Mononuclear cell (primary cell): Measurements from ENCODE around the gene ERCC6. TPM values are rescaled to one million over a fixed set of nuclear protein-coding genes. Genes with fewer than 3 reads are reported as not detected.

Experiments
- H3K27me3 ChIP-seq: 2 replicates; pipeline ENCODE4 v1.6.0; 2011; ENCODE audit warnings: low read length, control low read depth; ENCODE audit not compliant: insufficient read depth
- H3K4me1 ChIP-seq: 2 replicates; pipeline ENCODE4 v1.5.1; 2011; ENCODE audit warnings: mild to moderate bottlenecking, low read length, control low read depth; ENCODE audit not compliant: insufficient read depth
- H3K4me3 ChIP-seq: 2 replicates; pipeline ENCODE4 v1.5.1; 2011; ENCODE audit warnings: mild to moderate bottlenecking, low read length, moderate library complexity
- H3K9me3 ChIP-seq: 2 replicates; pipeline ENCODE4 v1.5.1; 2011; ENCODE audit warnings: low read depth, mild to moderate bottlenecking, control low read depth, low read length
- total RNA-seq: library from RNA; depleted of rRNA; stranded (reverse); fragments of >200 nt; gene quantifications from one replicate; pipeline ENCODE4 v1.2.3, GENCODE V29; 2012

ERCC6 gene
- total RNA-seq, 1 donor, result 32.7 TPM

- Histone ChIP-seq H3K27me3 (no peaks in the 10 kb centered on the region), H3K4me3 (no peak overlapping the region), H3K9me3 (no peaks in the 10 kb centered on the region), H3K4me1 (peaks cover 16% of the 10 kb centered on the region)
Observed at GRCh38 chr10:49508249-49508648, 30.7 kb downstream of the ERCC6 start.

- Histone ChIP-seq H3K4me3 (no peak overlapping the region), H3K4me1 (peaks cover 16% of the 10 kb centered on the region), H3K9me3 (no peaks in the 10 kb centered on the region), H3K27me3 (no peaks in the 10 kb centered on the region)
Observed at GRCh38 chr10:49505589-49505988, 33.3 kb downstream of the ERCC6 start.

GRCh38 chr10:49505076-49505475 is 33.8 kb downstream of the ERCC6 start:
- H3K4me1 ChIP-seq, result peaks cover 16% of the 10 kb centered on the region
- no peak overlapping the region for H3K4me3 ChIP-seq
- no peaks in the 10 kb centered on the region for H3K9me3 ChIP-seq
- no peaks in the 10 kb centered on the region for H3K27me3 ChIP-seq

GRCh38 chr10:49504528-49504927 is 34.4 kb downstream of the ERCC6 start:
- Histone ChIP-seq H3K4me3 (no peak overlapping the region), H3K4me1 (peaks cover 16% of the 10 kb centered on the region), H3K27me3 (no peaks in the 10 kb centered on the region), H3K9me3 (no peaks in the 10 kb centered on the region)

- Histone ChIP-seq H3K4me1 (no peaks in the 10 kb centered on the region), H3K9me3 (no peaks in the 10 kb centered on the region), H3K27me3 (no peaks in the 10 kb centered on the region), H3K4me3 (no peak overlapping the region)
Observed at GRCh38 chr10:49502358-49502757, 36.6 kb downstream of the ERCC6 start.

- no peaks in the 10 kb centered on the region for H3K9me3 ChIP-seq
- H3K4me3 ChIP-seq, result no peak overlapping the region
- no peaks in the 10 kb centered on the region for H3K4me1 ChIP-seq
- no peaks in the 10 kb centered on the region for H3K27me3 ChIP-seq
Observed at GRCh38 chr10:49500412-49500811, 38.5 kb downstream of the ERCC6 start.

- Histone ChIP-seq H3K4me1 (no peaks in the 10 kb centered on the region), H3K4me3 (no peak overlapping the region), H3K27me3 (no peaks in the 10 kb centered on the region), H3K9me3 (no peaks in the 10 kb centered on the region)
Observed at GRCh38 chr10:49499305-49499851, 39.5 kb downstream of the ERCC6 start.

GRCh38 chr10:49498425-49498824 is 40.5 kb downstream of the ERCC6 start:
- Histone ChIP-seq H3K4me1 (no peaks in the 10 kb centered on the region), H3K4me3 (no peak overlapping the region), H3K9me3 (no peaks in the 10 kb centered on the region), H3K27me3 (no peaks in the 10 kb centered on the region)

GRCh38 chr10:49497358-49497757 is 41.6 kb downstream of the ERCC6 start:
- Histone ChIP-seq H3K27me3 (no peaks in the 10 kb centered on the region), H3K4me1 (no peaks in the 10 kb centered on the region), H3K9me3 (no peaks in the 10 kb centered on the region), H3K4me3 (no peak overlapping the region)

- H3K27me3 ChIP-seq, result no peaks in the 10 kb centered on the region
- H3K9me3 ChIP-seq, result no peaks in the 10 kb centered on the region
- no peak overlapping the region for H3K4me3 ChIP-seq
- H3K4me1 ChIP-seq, result no peaks in the 10 kb centered on the region
Observed at GRCh38 chr10:49488056-49488717, 50.7 kb downstream of the ERCC6 start.

GRCh38 chr10:49486738-49487137 is 52.2 kb downstream of the ERCC6 start:
- no peak overlapping the region for H3K4me3 ChIP-seq
- H3K27me3 ChIP-seq, result no peaks in the 10 kb centered on the region
- no peaks in the 10 kb centered on the region for H3K9me3 ChIP-seq
- no peaks in the 10 kb centered on the region for H3K4me1 ChIP-seq

GRCh38 chr10:49486009-49486408 is 52.9 kb downstream of the ERCC6 start:
- no peaks in the 10 kb centered on the region for H3K27me3 ChIP-seq
- H3K4me3 ChIP-seq, result no peak overlapping the region
- no peaks in the 10 kb centered on the region for H3K9me3 ChIP-seq
- no peaks in the 10 kb centered on the region for H3K4me1 ChIP-seq

GRCh38 chr10:49484486-49485235 is 54.3 kb downstream of the ERCC6 start:
- Histone ChIP-seq H3K4me3 (no peak overlapping the region), H3K27me3 (no peaks in the 10 kb centered on the region), H3K9me3 (no peaks in the 10 kb centered on the region), H3K4me1 (no peaks in the 10 kb centered on the region)

GRCh38 chr10:49478819-49479218 is 60.1 kb downstream of the ERCC6 start:
- H3K4me3 ChIP-seq, result no peak overlapping the region
- H3K4me1 ChIP-seq, result no peaks in the 10 kb centered on the region
- H3K27me3 ChIP-seq, result no peaks in the 10 kb centered on the region
- H3K9me3 ChIP-seq, result no peaks in the 10 kb centered on the region

- H3K9me3 ChIP-seq, result no peaks in the 10 kb centered on the region
- H3K4me1 ChIP-seq, result no peaks in the 10 kb centered on the region
- no peak overlapping the region for H3K4me3 ChIP-seq
- no peaks in the 10 kb centered on the region for H3K27me3 ChIP-seq
Observed at GRCh38 chr10:49474901-49475300, 64.0 kb downstream of the ERCC6 start.

GRCh38 chr10:49471532-49471931 is 67.4 kb downstream of the ERCC6 start:
- no peaks in the 10 kb centered on the region for H3K27me3 ChIP-seq
- H3K4me3 ChIP-seq, result no peak overlapping the region

More at GRCh38 chr10:49471532-49471931, 67.4 kb downstream of the ERCC6 start:
- no peaks in the 10 kb centered on the region for H3K9me3 ChIP-seq
- H3K4me1 ChIP-seq, result no peaks in the 10 kb centered on the region
